Stimulated activated CD8-positive, alpha-beta memory T cell treated with anti-CD3 and anti-CD28 coated beads, Interleukin-15, amount 100 ng/mL, for 48 hours (primary cell): Measurements from ENCODE around the gene UGT1A4.
"Not testable (repeated sequence)": the region's sequence is repeated elsewhere in the genome, so short reads cannot be mapped to it uniquely, and the experiment has no call there.

Source experiments
- DNase-seq, 2 donors: peaks; one replicate each; pipeline ENCODE4 v3.0.0-alpha.2; 2020; ENCODE audit warnings: low read depth in 2 of 2

Gene UGT1A4

GRCh38 chr2:233700028-233700635, 18.4 kb upstream of the UGT1A4 start:
- no peak for DNase-seq

GRCh38 chr2:233700842-233701241, 17.7 kb upstream of the UGT1A4 start:
- DNase-seq = not testable (repeated sequence)

DNA sequence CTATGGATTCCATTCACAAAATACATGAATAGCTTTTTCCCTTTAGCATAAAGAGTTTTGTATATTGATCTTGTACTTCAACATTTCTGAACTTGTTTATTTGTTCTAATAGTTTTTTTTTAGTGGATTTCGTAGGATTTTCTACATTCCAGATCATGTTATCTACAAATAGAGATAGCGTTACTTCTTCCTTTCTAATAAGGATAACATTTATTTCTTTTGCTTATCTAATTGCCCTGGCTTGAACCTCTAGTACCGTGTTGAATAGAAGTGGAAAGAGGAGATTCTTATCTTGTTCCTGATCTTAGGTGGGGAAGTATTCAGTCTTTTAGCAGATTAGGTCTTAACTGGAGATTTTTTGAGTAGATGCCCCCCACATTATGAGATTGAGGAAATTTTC, 16.3 kb upstream of the UGT1A4 start:
- no peak for DNase-seq

- no peak for DNase-seq
Measured at GRCh38 chr2:233705911-233706506, 12.5 kb upstream of the UGT1A4 start.

GRCh38 chr2:233706720-233707119, 11.8 kb upstream of the UGT1A4 start:
- no peak for DNase-seq

DNA sequence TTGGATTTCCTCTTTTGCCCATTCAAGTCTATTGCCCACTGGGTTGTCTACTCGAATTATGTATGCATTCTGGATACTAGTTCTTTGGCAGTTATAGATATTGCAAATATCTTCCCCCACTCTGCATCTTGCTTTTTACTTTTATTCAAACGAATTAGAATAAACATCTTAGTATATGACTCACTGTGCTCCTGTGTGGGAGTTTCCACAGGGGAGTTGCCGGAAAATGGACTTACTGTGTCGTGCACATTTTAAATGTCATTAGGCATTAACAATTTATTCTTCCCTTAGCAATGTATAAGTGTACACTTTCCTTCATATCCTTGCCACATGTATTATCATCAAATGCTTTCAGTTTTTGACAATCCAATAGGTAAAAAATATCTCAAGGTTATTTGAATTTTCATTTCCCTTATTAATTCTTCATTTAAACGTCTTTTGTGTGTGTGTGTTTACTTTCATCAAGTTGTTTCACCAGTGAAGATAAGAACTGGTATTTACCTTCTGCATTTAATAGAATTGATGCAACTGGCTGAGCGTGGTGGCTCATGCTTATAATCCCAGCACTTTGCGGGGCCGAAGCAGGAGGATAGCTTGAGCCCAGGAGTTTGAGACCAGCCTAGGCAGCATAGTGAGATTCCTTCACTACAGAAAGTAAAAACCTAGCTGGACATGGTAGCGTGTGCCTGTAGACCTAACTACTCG, 10.4 kb upstream of the UGT1A4 start:
- no peak for DNase-seq

DNA sequence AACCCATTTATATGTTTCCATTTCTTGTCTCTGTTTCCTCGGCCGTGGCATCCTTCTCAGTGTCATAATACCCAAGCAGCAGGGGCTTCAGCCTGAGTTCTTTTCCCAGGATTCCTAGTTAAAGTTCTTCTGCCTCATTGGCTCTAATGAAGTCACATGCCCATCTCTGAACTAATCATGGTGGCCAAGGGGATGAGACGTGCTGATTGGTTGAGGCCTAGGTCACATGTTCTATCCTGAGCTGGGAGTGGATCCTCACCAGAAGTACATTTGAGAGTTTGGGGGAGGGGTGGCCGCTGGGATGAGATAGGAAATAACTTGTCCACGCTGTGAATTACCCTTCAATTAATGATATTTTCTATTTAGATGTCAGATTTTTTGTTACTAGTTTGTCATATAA, 9.6 kb upstream of the UGT1A4 start:
- DNase-seq = no peak

DNA sequence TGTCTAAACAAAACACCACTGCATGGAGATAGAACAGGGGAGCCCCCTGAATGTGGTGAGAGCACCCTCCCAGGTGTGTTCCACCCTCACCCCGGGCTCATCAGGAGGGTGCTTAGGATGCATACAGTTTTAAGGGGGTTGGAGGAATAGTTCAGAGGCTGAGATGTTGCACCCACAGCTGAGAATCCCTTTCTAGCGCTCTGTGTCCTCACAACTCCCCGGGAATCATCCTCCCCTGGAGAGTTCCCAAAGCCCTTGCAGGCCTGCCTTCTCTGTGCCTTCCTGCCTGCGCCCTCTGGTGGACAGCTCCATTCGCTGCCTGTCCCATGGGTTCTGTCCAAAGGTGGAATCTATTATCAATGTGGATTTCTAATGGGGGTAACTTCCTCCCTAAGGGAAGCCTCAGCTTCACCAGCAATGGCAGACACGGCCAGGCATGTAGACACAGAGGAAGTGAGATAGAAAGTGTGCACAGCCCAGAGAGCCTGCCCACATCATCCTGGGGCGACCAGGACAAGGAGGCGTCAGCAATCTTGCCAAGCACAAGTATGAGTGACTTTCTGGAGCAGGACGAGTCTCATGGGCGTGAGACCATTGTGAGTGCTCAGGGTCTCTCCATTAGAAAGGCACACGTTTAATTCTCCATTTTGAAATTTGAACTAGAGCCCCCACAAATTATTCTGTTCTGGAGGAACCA, 7.1 kb upstream of the UGT1A4 start:
- peak; percentile 28 to 32 for DNase-seq

DNA sequence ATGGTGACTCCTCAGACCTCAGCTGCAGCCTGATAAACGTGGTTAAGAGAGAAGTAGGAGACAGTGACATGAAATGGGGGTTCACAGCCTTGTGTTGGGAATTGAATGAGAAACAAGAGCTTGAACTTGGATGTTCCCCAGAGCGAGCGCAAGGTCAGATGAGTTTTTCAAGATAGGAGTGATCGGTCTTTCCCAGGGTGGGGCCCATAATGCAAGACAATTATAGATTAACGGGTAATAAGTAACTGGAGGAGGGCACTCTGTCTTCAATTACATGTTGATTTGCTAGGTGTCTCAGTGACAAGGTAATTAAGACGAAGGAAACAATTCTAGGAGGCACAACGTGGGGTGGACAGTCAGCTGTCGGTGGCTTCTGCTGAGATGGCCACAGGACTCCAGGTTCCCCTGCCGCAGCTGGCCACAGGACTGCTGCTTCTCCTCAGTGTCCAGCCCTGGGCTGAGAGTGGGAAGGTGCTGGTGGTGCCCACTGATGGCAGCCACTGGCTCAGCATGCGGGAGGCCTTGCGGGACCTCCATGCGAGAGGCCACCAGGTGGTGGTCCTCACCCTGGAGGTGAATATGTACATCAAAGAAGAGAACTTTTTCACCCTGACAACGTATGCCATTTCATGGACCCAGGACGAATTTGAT, 5.8 kb upstream of the UGT1A4 start, which contains the start of gene UGT1A5:
Gene UGT1A5 (plus strand): TSS at position 297 of the 651 bp plus-strand sequence. CDS start 85 bp downstream, at position 382.
- no peak for DNase-seq

- DNase-seq = no peak
Measured at GRCh38 chr2:233713262-233713615, 5.3 kb upstream of the UGT1A4 start.

DNA sequence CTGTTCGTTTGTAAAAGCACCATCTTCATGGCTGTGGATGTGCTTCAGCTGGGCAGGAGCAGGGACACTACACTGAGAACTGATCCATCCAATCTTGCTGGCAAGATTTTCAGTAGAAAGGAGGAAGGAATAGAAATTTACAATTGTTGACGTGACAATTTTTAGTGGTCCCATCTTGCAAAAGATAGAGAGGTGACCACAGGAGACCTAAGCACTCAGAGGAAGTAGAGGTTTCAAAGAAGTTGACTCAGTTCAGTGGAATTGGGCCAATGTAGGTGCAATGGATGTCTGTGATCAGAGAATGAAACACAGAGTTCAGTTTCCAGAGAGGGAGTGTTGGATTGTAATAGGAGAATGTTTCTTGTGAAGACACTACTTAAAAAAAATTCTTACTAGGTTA, 4.4 kb upstream of the UGT1A4 start:
- no peak for DNase-seq

DNA sequence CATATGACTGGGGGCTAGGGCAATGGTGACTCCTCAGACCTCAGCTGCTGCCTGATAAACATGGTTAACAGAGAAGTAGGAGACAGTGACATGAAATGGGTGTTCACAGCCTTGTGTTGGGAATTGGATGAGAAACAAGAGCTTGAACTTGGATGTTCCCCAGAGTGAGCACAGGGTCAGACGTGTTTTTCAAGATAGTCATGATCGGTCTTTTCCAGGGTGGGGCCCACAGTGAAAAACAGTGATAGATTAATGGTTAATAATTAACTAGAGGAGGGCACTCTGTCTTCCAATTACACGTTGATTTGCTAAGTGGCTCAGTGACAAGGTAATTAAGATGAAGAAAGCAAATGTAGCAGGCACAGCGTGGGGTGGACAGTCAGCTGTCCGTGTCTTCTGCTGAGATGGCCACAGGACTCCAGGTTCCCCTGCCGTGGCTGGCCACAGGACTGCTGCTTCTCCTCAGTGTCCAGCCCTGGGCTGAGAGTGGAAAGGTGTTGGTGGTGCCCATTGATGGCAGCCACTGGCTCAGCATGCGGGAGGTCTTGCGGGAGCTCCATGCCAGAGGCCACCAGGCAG, 10.3 kb downstream of the UGT1A4 start, which contains the start of gene UGT1A3:
Gene UGT1A3 (plus strand): TSS at position 320 of the 579 bp plus-strand sequence. CDS start 85 bp downstream, at position 405.
- DNase-seq = no peak

- DNase-seq = not testable (repeated sequence)
Measured at GRCh38 chr2:233736868-233737653, 18.5 kb downstream of the UGT1A4 start.

- no peak for DNase-seq
Measured at GRCh38 chr2:233740870-233741269, 22.3 kb downstream of the UGT1A4 start.

DNA sequence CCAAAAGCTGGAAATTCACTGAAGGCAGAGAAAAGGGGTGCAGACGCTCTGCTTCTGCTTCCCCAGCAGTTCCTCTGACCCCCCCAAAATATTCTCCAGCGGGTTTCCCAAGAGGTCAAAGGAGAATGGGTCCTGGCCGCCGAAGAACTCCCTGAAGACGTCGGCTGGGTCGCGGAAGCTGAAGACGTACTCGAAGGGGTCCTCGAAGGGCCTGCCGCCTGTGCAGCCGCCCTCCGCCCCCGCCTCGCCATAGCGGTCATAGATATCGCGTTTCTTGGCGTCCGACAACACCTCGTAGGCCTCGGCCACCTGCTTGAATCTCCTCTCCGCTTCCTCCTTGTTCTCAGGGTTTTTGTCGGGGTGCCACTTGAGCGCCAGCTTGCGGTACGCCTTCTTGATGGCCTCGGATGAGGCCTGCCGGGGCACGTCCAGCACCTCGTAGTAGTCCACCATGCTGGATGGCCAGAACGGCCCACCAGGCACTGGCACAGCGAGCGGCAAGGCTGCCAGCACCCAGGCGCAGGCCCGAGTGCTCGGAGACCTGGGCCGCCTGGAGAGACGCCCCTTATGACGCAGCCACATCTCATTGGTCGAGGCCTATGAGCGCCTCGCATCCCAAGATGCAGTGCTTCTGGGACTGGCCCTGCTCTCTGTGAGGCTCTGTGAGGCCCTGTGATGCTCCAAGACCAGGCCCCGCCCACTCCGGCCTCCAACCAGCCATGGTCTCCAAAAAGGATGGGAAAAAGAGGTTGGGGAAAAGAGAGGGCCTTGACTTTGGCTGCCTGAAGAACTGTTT, 25.1 kb downstream of the UGT1A4 start:
- no peak for DNase-seq

GRCh38 chr2:233745073-233745755, 26.7 kb downstream of the UGT1A4 start:
- DNase-seq = no peak

GRCh38 chr2:233745838-233746237, 27.3 kb downstream of the UGT1A4 start:
- DNase-seq = not testable (repeated sequence)

GRCh38 chr2:233746475-233747282, 28.1 kb downstream of the UGT1A4 start:
- no peak for DNase-seq

- no peak for DNase-seq
Measured at GRCh38 chr2:233747283-233747544, 28.7 kb downstream of the UGT1A4 start.
